Measurements from ENCODE around the gene EXOSC9.

- TF ChIP-seq EP300 (IDR thresholded peaks at IDR 0.05; ENCODE audit: low read depth), result no peak
- TF ChIP-seq POLR2AphosphoS5 (IDR thresholded peaks at IDR 0.05), result no peak
These were observed 62.7 kb downstream of the EXOSC9 start for GRCh38 chr4:121863799-121864198.

Data from transverse colon (tissue), 3 donors.